ENCODE results near the gene C16orf78.

C16orf78 gene

GRCh38 chr16:49398761-49399160, 25.2 kb downstream of the C16orf78 start:
- DNase-seq = no peak

GRCh38 chr16:49399594-49400364, 26.2 kb downstream of the C16orf78 start:
- DNase-seq = no peak

- no peak for DNase-seq
Observed at GRCh38 chr16:49400611-49401010, 27.0 kb downstream of the C16orf78 start.

- no peak for DNase-seq
Observed at GRCh38 chr16:49405123-49405522, 31.5 kb downstream of the C16orf78 start.

- no peak for DNase-seq
Observed at GRCh38 chr16:49405530-49405929, 31.9 kb downstream of the C16orf78 start.

- peak; percentile 12 to 37 (median 14) for DNase-seq
Observed at GRCh38 chr16:49407873-49408550, 34.4 kb downstream of the C16orf78 start.

- no peak for DNase-seq
Observed at GRCh38 chr16:49409121-49409520, 35.5 kb downstream of the C16orf78 start.

GRCh38 chr16:49410226-49410625, 36.6 kb downstream of the C16orf78 start:
- DNase-seq = no peak

- DNase-seq = no peak
Observed at GRCh38 chr16:49411121-49411970, 37.7 kb downstream of the C16orf78 start.

GRCh38 chr16:49414671-49415070, 41.1 kb downstream of the C16orf78 start:
- no peak for DNase-seq

- no peak for DNase-seq
Observed at GRCh38 chr16:49415083-49415482, 41.5 kb downstream of the C16orf78 start.

GRCh38 chr16:49416001-49416675, 42.5 kb downstream of the C16orf78 start:
- DNase-seq = no peak

- DNase-seq = no peak
Observed at GRCh38 chr16:49417354-49417753, 43.8 kb downstream of the C16orf78 start.

GRCh38 chr16:49419006-49419405, 45.4 kb downstream of the C16orf78 start:
- DNase-seq = no peak

GRCh38 chr16:49419862-49420261, 46.3 kb downstream of the C16orf78 start:
- no peak for DNase-seq

- DNase-seq = no peak
Observed at GRCh38 chr16:49422896-49423295, 49.3 kb downstream of the C16orf78 start.

- DNase-seq = no peak
Observed at GRCh38 chr16:49424961-49425360, 51.4 kb downstream of the C16orf78 start.

- DNase-seq = no peak
Observed at GRCh38 chr16:49427771-49428170, 54.2 kb downstream of the C16orf78 start.

GRCh38 chr16:49428808-49429207, 55.2 kb downstream of the C16orf78 start:
- DNase-seq = no peak

- DNase-seq = no peak
Observed at GRCh38 chr16:49431040-49431439, 57.4 kb downstream of the C16orf78 start.

GRCh38 chr16:49431591-49432290, 58.1 kb downstream of the C16orf78 start:
- no peak for DNase-seq

GRCh38 chr16:49434733-49435132, 61.1 kb downstream of the C16orf78 start:
- DNase-seq = no peak
